Smooth muscle cell (in vitro differentiated cells): ENCODE data around the gene TUBGCP3. TPM values are rescaled to one million over a fixed set of nuclear protein-coding genes. Genes with fewer than 3 reads are reported as not detected.

ENCODE experiments used
- DNase-seq: peaks from one replicate; lab custom pipeline; 2025; ENCODE audit not compliant: unreplicated experiment; lab: John Stamatoyannopoulos, UW
- H2AFZ ChIP-seq: fragments of 200-600 bp; sonication (generic); 2 replicates; pipeline ENCODE4 v1.6.0; 2016; ENCODE audit warnings: antibody characterized with exemption, low read depth, mild to moderate bottlenecking
- H3F3A ChIP-seq: fragments of 200-600 bp; sonication (generic); 2 replicates; pipeline ENCODE4 v1.6.0; 2017; ENCODE audit warnings: antibody characterized with exemption, low read depth
- H3K27ac ChIP-seq: fragments of 200-600 bp; sonication (generic); 2 replicates; pipeline ENCODE4 v1.5.1; 2016; ENCODE audit warnings: low read depth, mild to moderate bottlenecking
- H3K27me3 ChIP-seq: fragments of 200-600 bp; sonication (generic); 2 replicates; pipeline ENCODE4 v1.6.1; 2016; ENCODE audit warnings: low read depth, mild to moderate bottlenecking
- H3K36me3 ChIP-seq: fragments of 200-600 bp; sonication (generic); 2 replicates; pipeline ENCODE4 v1.5.1; 2016; ENCODE audit warnings: low read depth
- H3K4me1 ChIP-seq: fragments of 200-600 bp; sonication (generic); 2 replicates; pipeline ENCODE4 v1.5.1; 2016; ENCODE audit warnings: low read depth
- H3K4me2 ChIP-seq: fragments of 200-600 bp; sonication (generic); 2 replicates; pipeline ENCODE4 v1.6.0; 2016; ENCODE audit warnings: mild to moderate bottlenecking
- H3K4me3 ChIP-seq: fragments of 200-600 bp; sonication (generic); 2 replicates; pipeline ENCODE4 v1.5.1; 2016; ENCODE audit warnings: mild to moderate bottlenecking
- H3K79me2 ChIP-seq: fragments of 200-600 bp; sonication (generic); 2 replicates; pipeline ENCODE4 v1.6.0; 2016; ENCODE audit warnings: low read depth, mild to moderate bottlenecking
- H3K9ac ChIP-seq: fragments of 200-600 bp; sonication (generic); 2 replicates; pipeline ENCODE4 v1.6.0; 2016; ENCODE audit warnings: low read depth
- H3K9me3 ChIP-seq: fragments of 200-600 bp; sonication (generic); replicated peaks from 2 replicates; pipeline ENCODE4 v1.5.1; 2016; ENCODE audit warnings: low read depth
- H4K20me1 ChIP-seq: fragments of 200-600 bp; sonication (generic); 2 replicates; pipeline ENCODE4 v1.6.0; 2016; ENCODE audit warnings: low read depth
- CTCF ChIP-seq: fragments of 200-600 bp; sonication (generic); IDR thresholded peaks from 2 replicates; pipeline ENCODE4 v1.5.1; 2017; ENCODE audit warnings: borderline replicate concordance, mild to moderate bottlenecking, antibody characterized with exemption; ENCODE audit not compliant: insufficient read depth, poor library complexity, severe bottlenecking
- WGBS: methylation state at CpG from one replicate; pipeline ENCODE4 v1.1.7; 2016; ENCODE audit warnings: low lambda C conversion rate; 5-methylcytosine and 5-hydroxymethylcytosine counted together
- polyA plus RNA-seq: library from polyadenylated mRNA; unstranded; fragments of >200 nt; fragmentation: Nextera tagmentation; extraction: Ambion mirVana; gene quantifications from 2 replicates; pipeline ENCODE4 v1.2.1, GENCODE V29; 2016
- total RNA-seq: library from RNA; depleted of rRNA; stranded (reverse); fragments of >200 nt; gene quantifications from 2 replicates; pipeline ENCODE4 v1.2.3, GENCODE V29; 2014

TUBGCP3 gene
- total and polyA plus RNA-seq, 2 experiments from 2014 or later = 9.4 to 12.4 TPM

GRCh38 chr13:112467236-112467635 is 120.7 kb downstream of the TUBGCP3 start:
- Histone ChIP-seq H3K9ac (no peak overlapping the region), H3K27ac (no peak overlapping the region), H4K20me1 (no peaks in the 10 kb centered on the region), H3K4me2 (no peak overlapping the region), H3K9me3 (no peaks in the 10 kb centered on the region), H2AFZ (no peak overlapping the region), H3F3A (no peaks in the 10 kb centered on the region), H3K4me3 (no peak overlapping the region), H3K4me1 (no peaks in the 10 kb centered on the region), H3K79me2 (no peaks in the 10 kb centered on the region), H3K36me3 (no peaks in the 10 kb centered on the region), H3K27me3 (no peaks in the 10 kb centered on the region)
- 92% methylated on average over 19 of the region's 19 CpGs for WGBS
- TF ChIP-seq CTCF = no peak
- DNase-seq = no peak

- H3K4me1 ChIP-seq = no peaks in the 10 kb centered on the region
- no peak overlapping the region for H3K4me2 ChIP-seq
- H3K9me3 ChIP-seq = no peaks in the 10 kb centered on the region
- no peaks in the 10 kb centered on the region for H3K27me3 ChIP-seq
- no peaks in the 10 kb centered on the region for H3K36me3 ChIP-seq
- DNase-seq = no peak
- H3K79me2 ChIP-seq = no peaks in the 10 kb centered on the region
- H4K20me1 ChIP-seq = no peaks in the 10 kb centered on the region
- H3K4me3 ChIP-seq = no peak overlapping the region
- H3K27ac ChIP-seq = no peak overlapping the region
- no peak for TF ChIP-seq CTCF
- no peaks in the 10 kb centered on the region for H3F3A ChIP-seq
- no peak overlapping the region for H2AFZ ChIP-seq
- H3K9ac ChIP-seq = no peak overlapping the region
- WGBS = 92% methylated on average over 40 of the region's 40 CpGs
These were observed 121.6 kb downstream of the TUBGCP3 start for GRCh38 chr13:112466132-112467058.

- Histone ChIP-seq H3K36me3 (no peaks in the 10 kb centered on the region), H3K9me3 (no peaks in the 10 kb centered on the region), H3K4me1 (no peaks in the 10 kb centered on the region), H2AFZ (no peak overlapping the region), H3K79me2 (no peaks in the 10 kb centered on the region), H3F3A (no peaks in the 10 kb centered on the region), H3K27ac (no peak overlapping the region), H4K20me1 (no peaks in the 10 kb centered on the region), H3K27me3 (no peaks in the 10 kb centered on the region), H3K4me3 (no peak overlapping the region), H3K4me2 (no peak overlapping the region), H3K9ac (no peak overlapping the region)
- 90% methylated on average over 35 of the region's 35 CpGs for WGBS
- no peak for DNase-seq
- TF ChIP-seq CTCF = no peak
These were observed 122.5 kb downstream of the TUBGCP3 start for GRCh38 chr13:112465251-112466131.
